ENCODE results near the gene CDK6. TPM values are rescaled to one million over a fixed set of nuclear protein-coding genes. Genes with fewer than 3 reads are reported as not detected.
A peak's percentile ranks its signal among the peaks of the same experiment; 100 is the strongest.

CDK6 gene
- total and polyA plus RNA-seq, 10 of the 15 experiments (the other 5 are each of a cell fraction or from before 2014, with no cell fraction given): 8.0 to 118 (median 45.8) TPM

DNA sequence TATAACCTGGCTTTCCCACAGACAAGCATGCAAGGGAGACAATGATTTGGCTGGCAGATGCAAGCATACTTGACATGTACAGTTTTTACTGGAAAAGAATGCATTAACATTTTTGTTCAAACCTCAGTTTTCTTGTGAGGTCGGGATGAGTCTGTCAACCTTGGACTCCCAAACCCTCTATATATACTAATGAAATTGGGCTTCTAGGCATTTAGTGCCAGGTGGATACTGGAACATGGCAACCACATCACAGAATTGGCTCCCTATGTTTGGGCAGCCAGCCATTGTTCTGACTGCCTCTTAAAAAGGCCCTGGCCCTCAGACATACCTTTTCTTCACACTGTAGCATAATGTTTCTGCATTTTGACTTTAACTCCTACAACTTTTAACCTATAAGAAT lies 39.1 kb downstream of the CDK6 start:
- BruUV-seq (replicated peaks): no TSS peak
- SMC1A ChIA-PET (ENCODE audit: uncharacterized antibody, unreplicated experiment): interaction anchor here (1.1 to 2.5 kb wide), 4 partner anchors 9 to 34 kb away, joined by 4 to 9 read pairs (median 4); no protein-coding TSS in a partner anchor

More for the DNA sequence above, 39.1 kb downstream of the CDK6 start:
- TF ChIP-seq SREBF1 (IDR thresholded peaks at IDR 0.05; ENCODE audit: low read length) (no peak), JUNB (IDR thresholded peaks at IDR 0.05) (no peak), YY1 (IDR thresholded peaks at IDR 0.05; ENCODE audit: low read depth, low read length) (no peak), YBX1 (IDR thresholded peaks at IDR 0.05) (no peak), NFIC (IDR thresholded peaks at IDR 0.05; ENCODE audit: low read depth, low read length) (no peak), SMARCA5 (IDR thresholded peaks at IDR 0.05) (no peak), LARP7 (IDR thresholded peaks at IDR 0.05) (no peak), CHD2 (IDR thresholded peaks at IDR 0.05; ENCODE audit: borderline replicate concordance, low read depth, low read length) (no peak), POLR2AphosphoS5 (IDR thresholded peaks at IDR 0.05; ENCODE audit: low read length) (no peak), CREM (IDR thresholded peaks at IDR 0.05; ENCODE audit: low read depth) (no peak; the same call in 1 of the 2 replicates), NRF1 (conservative IDR thresholded peaks at IDR 0.05; ENCODE audit: low read depth, low read length) (no peak), TAF1 (IDR thresholded peaks at IDR 0.05; ENCODE audit: borderline replicate concordance, low read depth, low read length) (no peak), IRF4 (IDR thresholded peaks at IDR 0.05; ENCODE audit: low read depth, low read length) (no peak)
- TF ChIP-seq, protein P1, sequence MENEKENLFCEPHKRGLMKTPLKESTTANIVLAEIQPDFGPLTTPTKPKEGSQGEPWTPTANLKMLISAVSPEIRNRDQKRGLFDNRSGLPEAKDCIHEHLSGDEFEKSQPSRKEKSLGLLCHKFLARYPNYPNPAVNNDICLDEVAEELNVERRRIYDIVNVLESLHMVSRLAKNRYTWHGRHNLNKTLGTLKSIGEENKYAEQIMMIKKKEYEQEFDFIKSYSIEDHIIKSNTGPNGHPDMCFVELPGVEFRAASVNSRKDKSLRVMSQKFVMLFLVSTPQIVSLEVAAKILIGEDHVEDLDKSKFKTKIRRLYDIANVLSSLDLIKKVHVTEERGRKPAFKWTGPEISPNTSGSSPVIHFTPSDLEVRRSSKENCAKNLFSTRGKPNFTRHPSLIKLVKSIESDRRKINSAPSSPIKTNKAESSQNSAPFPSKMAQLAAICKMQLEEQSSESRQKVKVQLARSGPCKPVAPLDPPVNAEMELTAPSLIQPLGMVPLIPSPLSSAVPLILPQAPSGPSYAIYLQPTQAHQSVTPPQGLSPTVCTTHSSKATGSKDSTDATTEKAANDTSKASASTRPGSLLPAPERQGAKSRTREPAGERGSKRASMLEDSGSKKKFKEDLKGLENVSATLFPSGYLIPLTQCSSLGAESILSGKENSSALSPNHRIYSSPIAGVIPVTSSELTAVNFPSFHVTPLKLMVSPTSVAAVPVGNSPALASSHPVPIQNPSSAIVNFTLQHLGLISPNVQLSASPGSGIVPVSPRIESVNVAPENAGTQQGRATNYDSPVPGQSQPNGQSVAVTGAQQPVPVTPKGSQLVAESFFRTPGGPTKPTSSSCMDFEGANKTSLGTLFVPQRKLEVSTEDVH (IDR thresholded peaks at IDR 0.05; ENCODE audit: low read depth, partially characterized antibody): no peak
- TF ChIP-seq, protein P2, sequence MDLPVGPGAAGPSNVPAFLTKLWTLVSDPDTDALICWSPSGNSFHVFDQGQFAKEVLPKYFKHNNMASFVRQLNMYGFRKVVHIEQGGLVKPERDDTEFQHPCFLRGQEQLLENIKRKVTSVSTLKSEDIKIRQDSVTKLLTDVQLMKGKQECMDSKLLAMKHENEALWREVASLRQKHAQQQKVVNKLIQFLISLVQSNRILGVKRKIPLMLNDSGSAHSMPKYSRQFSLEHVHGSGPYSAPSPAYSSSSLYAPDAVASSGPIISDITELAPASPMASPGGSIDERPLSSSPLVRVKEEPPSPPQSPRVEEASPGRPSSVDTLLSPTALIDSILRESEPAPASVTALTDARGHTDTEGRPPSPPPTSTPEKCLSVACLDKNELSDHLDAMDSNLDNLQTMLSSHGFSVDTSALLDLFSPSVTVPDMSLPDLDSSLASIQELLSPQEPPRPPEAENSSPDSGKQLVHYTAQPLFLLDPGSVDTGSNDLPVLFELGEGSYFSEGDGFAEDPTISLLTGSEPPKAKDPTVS (IDR thresholded peaks at IDR 0.05; ENCODE audit: low read depth, low read length): no peak
- TF ChIP-seq, protein P3, sequence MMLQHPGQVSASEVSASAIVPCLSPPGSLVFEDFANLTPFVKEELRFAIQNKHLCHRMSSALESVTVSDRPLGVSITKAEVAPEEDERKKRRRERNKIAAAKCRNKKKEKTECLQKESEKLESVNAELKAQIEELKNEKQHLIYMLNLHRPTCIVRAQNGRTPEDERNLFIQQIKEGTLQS (IDR thresholded peaks at IDR 0.05; ENCODE audit: borderline replicate concordance, extremely low read depth, low read depth, low read length): no peak
- TF ChIP-seq, protein P4, sequence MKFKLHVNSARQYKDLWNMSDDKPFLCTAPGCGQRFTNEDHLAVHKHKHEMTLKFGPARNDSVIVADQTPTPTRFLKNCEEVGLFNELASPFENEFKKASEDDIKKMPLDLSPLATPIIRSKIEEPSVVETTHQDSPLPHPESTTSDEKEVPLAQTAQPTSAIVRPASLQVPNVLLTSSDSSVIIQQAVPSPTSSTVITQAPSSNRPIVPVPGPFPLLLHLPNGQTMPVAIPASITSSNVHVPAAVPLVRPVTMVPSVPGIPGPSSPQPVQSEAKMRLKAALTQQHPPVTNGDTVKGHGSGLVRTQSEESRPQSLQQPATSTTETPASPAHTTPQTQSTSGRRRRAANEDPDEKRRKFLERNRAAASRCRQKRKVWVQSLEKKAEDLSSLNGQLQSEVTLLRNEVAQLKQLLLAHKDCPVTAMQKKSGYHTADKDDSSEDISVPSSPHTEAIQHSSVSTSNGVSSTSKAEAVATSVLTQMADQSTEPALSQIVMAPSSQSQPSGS (IDR thresholded peaks at IDR 0.05; ENCODE audit: low read length): no peak
- Histone ChIP-seq H3K9ac (ENCODE audit: control insufficient read depth, insufficient read depth, low read length) (peak overlapping the region; percentile 8; the same call in 1 of the 2 replicates), H3K79me2 (ENCODE audit: control insufficient read depth, insufficient read depth, low read length) (peaks cover 54% of the 10 kb centered on the region), H3K4me3 (0 out of 2 replicates have a peak overlapping the region, but pooled peaks have one; percentile 3), H3K36me3 (ENCODE audit: control insufficient read depth in 2 of 2, insufficient read depth in 2 of 2, low read length in 1 of 2) (peaks cover 0 to 2% of the 10 kb centered on the region in 2 experiments; a peak in 2 of 4 replicates), H3K4me2 (ENCODE audit: control insufficient read depth, insufficient read depth) (peak overlapping the region; percentile 67; the same call in 1 of the 2 replicates), H3K27me3 (replicated peaks in 1 of 2; ENCODE audit: control insufficient read depth in 2 of 2, insufficient read depth in 2 of 2, low read length in 1 of 2) (no peaks in the 10 kb centered on the region), H3K4me1 (ENCODE audit: control insufficient read depth, insufficient read depth, low read length) (peaks cover 22% of the 10 kb centered on the region), H2AFZ (ENCODE audit: control insufficient read depth, low read depth, low read length) (no peak overlapping the region), H3K9me3 (replicated peaks; ENCODE audit: control insufficient read depth, insufficient read depth, low read length) (peaks cover 3% of the 10 kb centered on the region; the same call in 2 of the 3 replicates), H4K20me1 (ENCODE audit: control insufficient read depth, insufficient read depth) (no peaks in the 10 kb centered on the region), H3K27ac (ENCODE audit: control insufficient read depth, insufficient read depth) (no peak overlapping the region; the same call in 1 of the 2 replicates)
- FAIRE-seq (no peak), DNase-seq (ENCODE audit: low read depth, low spot score) (no peak), ATAC-seq (peak; percentile 15; the same call in 1 of the 3 replicates)
- 89% methylated on average over 1 of the region's 1 CpG for WGBS (ENCODE audit: insufficient coverage, insufficient replicate concordance, low lambda C conversion rate, missing lambda C conversion rate)
- POLR2A ChIA-PET: no interaction called here
- in situ Hi-C loops (cut with MboI): no loop called here
- CTCF ChIA-PET: no interaction called here
- RAD21 ChIA-PET (ENCODE audit: unreplicated experiment): interaction anchor here (1.0 to 1.5 kb wide), 2 partner anchors 16 to 36 kb away, joined by 3 to 4 read pairs; no protein-coding TSS in a partner anchor
- intact Hi-C loops (cut with micrococcal nuclease; ENCODE audit: unreplicated experiment): no loop called here

All from GM12878 (cell line).